Testis (tissue), 3 donors: Measurements from ENCODE around the gene TNRC6A. TPM values are rescaled to one million over a fixed set of nuclear protein-coding genes. Genes with fewer than 3 reads are reported as not detected.

Source experiments
- DNase-seq: peaks from one replicate; pipeline ENCODE4 v3.0.0-alpha.2; 2019
- H3K27ac ChIP-seq, 2 donors: fragments of 200-600 bp; sonication (generic); one replicate each; pipeline ENCODE4 v1.5.1; 2019
- H3K27me3 ChIP-seq: fragments of 200-600 bp; sonication (generic); one replicate; pipeline ENCODE4 v1.5.1; 2019
- H3K36me3 ChIP-seq: fragments of 200-600 bp; sonication (generic); one replicate; pipeline ENCODE4 v1.5.1; 2017; ENCODE audit warnings: low read depth; ENCODE audit errors: missing control alignments
- H3K4me1 ChIP-seq: fragments of 200-600 bp; sonication (generic); one replicate; pipeline ENCODE4 v1.5.1; 2019
- H3K4me3 ChIP-seq, 2 donors: fragments of 200-600 bp; sonication (generic); one replicate each; pipeline ENCODE4 v1.5.1; 2017 to 2019
- H3K9me3 ChIP-seq: fragments of 200-600 bp; sonication (generic); one replicate; pipeline ENCODE4 v1.5.1; 2017
- CTCF ChIP-seq, 3 experiments: fragments of 450-650 bp in 2 of 3; fragments of 200-600 bp in 1 of 3; sonication (generic) in 1 of 3; IDR thresholded peaks; one replicate each; pipeline ENCODE4 v1.5.1; 2016 to 2019; ENCODE audit warnings: antibody characterized with exemption in 3 of 3, mild to moderate bottlenecking in 2 of 3, moderate library complexity in 1 of 3
- POLR2A ChIP-seq: fragments of 450-650 bp; IDR thresholded peaks from one replicate; pipeline ENCODE4 v1.6.1; 2017; ENCODE audit warnings: antibody characterized with exemption, mild to moderate bottlenecking, moderate library complexity
- WGBS, 2 donors: methylation state at CpG; one replicate each; pipeline ENCODE4 v1.1.5; 2018; 5-methylcytosine and 5-hydroxymethylcytosine counted together
- intact Hi-C: fragments of 100-400 bp; cut with DNase I; formaldehyde crosslinking; loops from one replicate; pipeline ENCODE4 v1.15.1; 2023; ENCODE audit warnings: low total_unique reads
- polyA plus RNA-seq: library from polyadenylated mRNA; stranded (reverse); fragments of 350-450 nt; fragmentation: Illumina TruSeq; extraction: RNeasy Lipid Tissue Mini Kit (QIAGEN cat#74804); gene quantifications from one replicate; pipeline ENCODE4 v1.2.3, GENCODE V29; 2014; ENCODE audit warnings: low read depth, low replicate concordance; ENCODE audit not compliant: insufficient read depth
- total RNA-seq, 2 donors: library from RNA; depleted of rRNA; stranded (reverse); fragments of >200 nt; gene quantifications; one replicate each; pipeline ENCODE4 v1.2.3, GENCODE V29; 2016

TNRC6A gene
- total and polyA plus RNA-seq, 3 donors from 2014 or later: 32.3 to 103 (median 94.1) TPM

GRCh38 chr16:24771132-24771778 is 41.8 kb downstream of the TNRC6A start:
- H3K27ac ChIP-seq: no peak overlapping the region
- TF ChIP-seq CTCF (IDR thresholded peaks at IDR 0.05): no peak
- no peak for TF ChIP-seq POLR2A
- no peak for DNase-seq
- H3K27me3 ChIP-seq: no peaks in the 10 kb centered on the region
- intact Hi-C loops: no loop called here
- no peaks in the 10 kb centered on the region for H3K36me3 ChIP-seq
- H3K4me1 ChIP-seq: peaks cover 21% of the 10 kb centered on the region
- H3K4me3 ChIP-seq: no peak overlapping the region
- 82 to 86% methylated on average over 5 of the region's 5 CpGs for WGBS, 2 donors
- no peaks in the 10 kb centered on the region for H3K9me3 ChIP-seq

GRCh38 chr16:24771779-24772157 is 42.3 kb downstream of the TNRC6A start:
- Histone ChIP-seq H3K9me3 (no peaks in the 10 kb centered on the region), H3K27me3 (no peaks in the 10 kb centered on the region), H3K36me3 (no peaks in the 10 kb centered on the region), H3K4me1 (peaks cover 26% of the 10 kb centered on the region), H3K4me3 (no peak overlapping the region), H3K27ac (no peak overlapping the region)
- no peak for DNase-seq
- intact Hi-C loops: no loop called here
- no peak for TF ChIP-seq CTCF (IDR thresholded peaks at IDR 0.05)
- no peak for TF ChIP-seq POLR2A
- WGBS, 2 donors: 68 to 90% methylated on average over 1 of the region's 1 CpG

GRCh38 chr16:24773771-24774427 is 44.4 kb downstream of the TNRC6A start:
- Histone ChIP-seq H3K36me3 (no peaks in the 10 kb centered on the region), H3K27me3 (no peaks in the 10 kb centered on the region), H3K9me3 (no peaks in the 10 kb centered on the region), H3K27ac (no peak overlapping the region), H3K4me3 (no peak overlapping the region), H3K4me1 (peaks cover 31% of the 10 kb centered on the region)
- intact Hi-C loops: no loop called here
- no peak for TF ChIP-seq POLR2A
- TF ChIP-seq CTCF (IDR thresholded peaks at IDR 0.05): no peak
- DNase-seq: no peak
- WGBS, 2 donors: 82 to 86% methylated on average over 4 of the region's 4 CpGs

GRCh38 chr16:24774510-24774909 is 45.1 kb downstream of the TNRC6A start:
- no peaks in the 10 kb centered on the region for H3K9me3 ChIP-seq
- H3K27ac ChIP-seq: no peak overlapping the region
- DNase-seq: no peak
- 88 to 89% methylated on average over 1 of the region's 1 CpG for WGBS, 2 donors
- no peaks in the 10 kb centered on the region for H3K27me3 ChIP-seq
- peaks cover 31% of the 10 kb centered on the region for H3K4me1 ChIP-seq
- TF ChIP-seq CTCF (IDR thresholded peaks at IDR 0.05) (no peak), POLR2A (no peak)
- H3K36me3 ChIP-seq: no peaks in the 10 kb centered on the region
- intact Hi-C loops: no loop called here
- H3K4me3 ChIP-seq: no peak overlapping the region

- TF ChIP-seq POLR2A (no peak), CTCF (IDR thresholded peaks at IDR 0.05) (no peak)
- Histone ChIP-seq H3K27me3 (no peaks in the 10 kb centered on the region), H3K27ac (no peak overlapping the region), H3K36me3 (no peaks in the 10 kb centered on the region), H3K9me3 (no peaks in the 10 kb centered on the region), H3K4me3 (no peak overlapping the region), H3K4me1 (peaks cover 30% of the 10 kb centered on the region)
- DNase-seq: peak; percentile 45
- intact Hi-C loops: no loop called here
Observed at GRCh38 chr16:24775455-24775854, 46.0 kb downstream of the TNRC6A start.
